MM.1S (cell line): ENCODE data around the gene BUD31.

ENCODE experiments used
- DNase-seq: peaks from one replicate; pipeline ENCODE4 v3.0.0-alpha.2; 2015
- H2AFZ ChIP-seq: fragments of 300-600 bp; sonication (generic); 2 replicates; pipeline ENCODE4 v1.6.0; 2016; ENCODE audit warnings: antibody characterized with exemption, low read length
- H3F3A ChIP-seq: fragments of 300-600 bp; sonication (generic); 2 replicates; pipeline ENCODE4 v1.6.1; 2016; ENCODE audit warnings: mild to moderate bottlenecking, antibody characterized with exemption, low read length, moderate library complexity, mixed read lengths; ENCODE audit not compliant: insufficient read depth
- H3K27ac ChIP-seq: fragments of 300-600 bp; sonication (generic); 2 replicates; pipeline ENCODE4 v1.5.1; 2016; ENCODE audit warnings: mild to moderate bottlenecking, low read length
- H3K27me3 ChIP-seq: fragments of 300-600 bp; sonication (generic); replicated peaks from 2 replicates; pipeline ENCODE4 v1.6.0; 2016; ENCODE audit warnings: low read length; ENCODE audit not compliant: insufficient read depth
- H3K36me3 ChIP-seq: fragments of 300-600 bp; sonication (generic); replicated peaks from 2 replicates; pipeline ENCODE4 v1.6.1; 2016; ENCODE audit warnings: mild to moderate bottlenecking, low read length, mixed read lengths; ENCODE audit not compliant: insufficient read depth
- H3K4me1 ChIP-seq: fragments of 300-600 bp; sonication (generic); 2 replicates; pipeline ENCODE4 v1.6.1; 2016; ENCODE audit warnings: low read length, mixed read lengths
- H3K4me2 ChIP-seq: fragments of 300-600 bp; sonication (generic); 2 replicates; pipeline ENCODE4 v1.6.0; 2016; ENCODE audit warnings: low read depth, low read length
- H3K4me3 ChIP-seq: fragments of 300-600 bp; sonication (generic); 2 replicates; pipeline ENCODE4 v1.5.1; 2016; ENCODE audit warnings: low read length, mixed read lengths
- H3K79me2 ChIP-seq: fragments of 300-600 bp; sonication (generic); 2 replicates; pipeline ENCODE4 v1.6.1; 2016; ENCODE audit warnings: mixed run types, low read length, mixed read lengths
- H3K9ac ChIP-seq: fragments of 300-600 bp; sonication (generic); 2 replicates; pipeline ENCODE4 v1.6.1; 2016; ENCODE audit warnings: low read length, mixed read lengths
- H3K9me2 ChIP-seq: fragments of 300-600 bp; sonication (generic); replicated peaks from 2 replicates; pipeline ENCODE4 v1.6.1; 2016; ENCODE audit warnings: mild to moderate bottlenecking, low read length, mixed read lengths; ENCODE audit not compliant: insufficient read depth
- H3K9me3 ChIP-seq: fragments of 300-600 bp; sonication (generic); replicated peaks from 2 replicates; pipeline ENCODE4 v1.6.1; 2016; ENCODE audit warnings: mild to moderate bottlenecking, low read length, mixed read lengths; ENCODE audit not compliant: insufficient read depth
- H4K20me1 ChIP-seq: fragments of 300-600 bp; sonication (generic); 2 replicates; pipeline ENCODE4 v1.6.1; 2016; ENCODE audit warnings: mild to moderate bottlenecking, low read length, moderate library complexity, mixed read lengths; ENCODE audit not compliant: insufficient read depth
- CTCF ChIP-seq: fragments of 300-600 bp; sonication (generic); IDR thresholded peaks from 2 replicates; pipeline ENCODE4 v1.5.1; 2016; ENCODE audit warnings: antibody characterized with exemption, low read length, mixed read lengths
- EZH2 ChIP-seq: fragments of 300-600 bp; sonication (generic); optimal IDR thresholded peaks from 2 replicates; pipeline ENCODE3; 2017; ENCODE audit warnings: low read depth, mild to moderate bottlenecking, antibody characterized with exemption, low read length, mixed read lengths
- EZH2phosphoT487 ChIP-seq: fragments of 300-600 bp; sonication (generic); IDR thresholded peaks from 2 replicates; pipeline ENCODE4 v1.6.1; 2018; ENCODE audit warnings: antibody characterized with exemption, low read length

Gene BUD31

GRCh38 chr7:99383203-99383602 lies 25.6 kb upstream of the BUD31 start:
- Histone ChIP-seq H3K9me2 (no peaks in the 10 kb centered on the region), H3K4me2 (no peak overlapping the region), H3F3A (peaks cover 25% of the 10 kb centered on the region), H3K79me2 (peaks cover 44% of the 10 kb centered on the region), H3K9me3 (no peaks in the 10 kb centered on the region), H2AFZ (no peak overlapping the region), H4K20me1 (no peaks in the 10 kb centered on the region), H3K27ac (no peak overlapping the region), H3K36me3 (no peaks in the 10 kb centered on the region; the same call in 1 of the 2 replicates), H3K4me3 (no peak overlapping the region), H3K27me3 (no peaks in the 10 kb centered on the region), H3K9ac (no peak overlapping the region), H3K4me1 (peaks cover 25% of the 10 kb centered on the region)
- no peak for DNase-seq
- no peak for TF ChIP-seq EZH2

- no peak for TF ChIP-seq EZH2
- TF ChIP-seq CTCF: no peak
- TF ChIP-seq EZH2phosphoT487: no peak
- Histone ChIP-seq H3K36me3 (no peaks in the 10 kb centered on the region), H3K9me2 (no peaks in the 10 kb centered on the region), H3K9me3 (no peaks in the 10 kb centered on the region), H4K20me1 (no peaks in the 10 kb centered on the region), H3K9ac (no peak overlapping the region), H3K4me2 (no peak overlapping the region), H2AFZ (no peak overlapping the region), H3F3A (peaks cover 19% of the 10 kb centered on the region), H3K27me3 (no peaks in the 10 kb centered on the region), H3K27ac (no peak overlapping the region), H3K4me1 (peaks cover 25% of the 10 kb centered on the region), H3K4me3 (no peak overlapping the region), H3K79me2 (peaks cover 44% of the 10 kb centered on the region)
- DNase-seq: no peak
Observed at GRCh38 chr7:99383791-99384370, 24.9 kb upstream of the BUD31 start.

GRCh38 chr7:99384523-99384922 lies 24.2 kb upstream of the BUD31 start:
- no peak for DNase-seq
- H2AFZ ChIP-seq: no peak overlapping the region
- no peak overlapping the region for H3K4me3 ChIP-seq
- H3K9me3 ChIP-seq: no peaks in the 10 kb centered on the region
- no peak for TF ChIP-seq EZH2
- no peak for TF ChIP-seq EZH2phosphoT487
- TF ChIP-seq CTCF: no peak
- no peaks in the 10 kb centered on the region for H3K9me2 ChIP-seq
- H3K79me2 ChIP-seq: peaks cover 44% of the 10 kb centered on the region
- no peak overlapping the region for H3K4me2 ChIP-seq
- H3K27me3 ChIP-seq: no peaks in the 10 kb centered on the region
- no peaks in the 10 kb centered on the region for H3K36me3 ChIP-seq
- peaks cover 19% of the 10 kb centered on the region for H3K4me1 ChIP-seq
- no peaks in the 10 kb centered on the region for H4K20me1 ChIP-seq
- H3F3A ChIP-seq: peaks cover 13% of the 10 kb centered on the region
- H3K27ac ChIP-seq: no peak overlapping the region
- no peak overlapping the region for H3K9ac ChIP-seq

GRCh38 chr7:99385564-99385963 lies 23.2 kb upstream of the BUD31 start:
- Histone ChIP-seq H3K79me2 (peaks cover 36% of the 10 kb centered on the region), H2AFZ (no peak overlapping the region), H3K27ac (no peak overlapping the region), H3K9me3 (no peaks in the 10 kb centered on the region), H3F3A (peaks cover 3% of the 10 kb centered on the region; the same call in 1 of the 2 replicates), H3K4me2 (no peak overlapping the region), H3K27me3 (no peaks in the 10 kb centered on the region), H3K9me2 (no peaks in the 10 kb centered on the region), H3K4me3 (no peak overlapping the region), H3K4me1 (peaks cover 10% of the 10 kb centered on the region), H3K9ac (no peak overlapping the region), H3K36me3 (no peaks in the 10 kb centered on the region), H4K20me1 (no peaks in the 10 kb centered on the region)
- TF ChIP-seq EZH2phosphoT487 (no peak), EZH2 (no peak), CTCF (no peak)
- DNase-seq: no peak
